Right ventricle myocardium inferior (tissue), 1 donor: ENCODE measurements around the gene DUSP10. TPM values are rescaled to one million over a fixed set of nuclear protein-coding genes. Genes with fewer than 3 reads are reported as not detected.

Experiments used
- ATAC-seq: fragments of 200-7000 bp; cut with Tn5 transposase; one replicate; pipeline ENCODE4 v1.9.1; 2020; ENCODE audit warnings: mild to moderate bottlenecking, moderate library complexity
- DNase-seq: peaks from one replicate; pipeline ENCODE4 v3.0.0; 2021; ENCODE audit errors: missing footprints
- intact Hi-C: fragments of 100-400 bp; cut with DNase I; formaldehyde crosslinking; loops from one replicate; pipeline ENCODE4 v1.11.0; 2022
- total RNA-seq: library from RNA; stranded (reverse); fragmentation: NEBNext Ultra II Directional; extraction: Animal tissue kit (Norgen Biotek cat#: 25700); gene quantifications from one replicate; pipeline ENCODE4 v1.2.1, GENCODE V29; 2021
- donor health status: DM: no; HTN: yes; CAD: no; lungs with severe emphysema.

Gene DUSP10
- total RNA-seq, 1 donor from 2014 or later, result 3.2 TPM

DNA sequence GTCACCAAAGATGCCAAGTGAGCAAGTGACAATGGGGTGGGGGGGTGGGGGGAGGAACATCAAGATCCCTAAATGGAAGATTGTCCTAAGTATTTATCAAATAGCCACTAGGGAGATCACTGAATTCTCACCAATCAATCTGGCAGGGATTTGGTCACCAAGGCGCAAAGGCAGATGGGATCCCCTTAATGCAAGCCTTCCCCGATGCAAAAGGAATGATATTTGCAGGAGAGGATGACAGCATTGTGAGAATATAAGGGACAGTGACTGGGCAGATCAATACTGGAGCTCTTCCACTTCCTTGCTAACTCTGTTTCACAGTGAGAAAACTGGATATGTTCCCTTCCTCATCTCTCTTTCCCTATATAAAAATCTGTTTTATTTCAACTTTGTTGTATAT lies 40.9 kb downstream of the DUSP10 start:
- DNase-seq, result no peak
- no peak for ATAC-seq
- intact Hi-C loops, result no loop called here

DNA sequence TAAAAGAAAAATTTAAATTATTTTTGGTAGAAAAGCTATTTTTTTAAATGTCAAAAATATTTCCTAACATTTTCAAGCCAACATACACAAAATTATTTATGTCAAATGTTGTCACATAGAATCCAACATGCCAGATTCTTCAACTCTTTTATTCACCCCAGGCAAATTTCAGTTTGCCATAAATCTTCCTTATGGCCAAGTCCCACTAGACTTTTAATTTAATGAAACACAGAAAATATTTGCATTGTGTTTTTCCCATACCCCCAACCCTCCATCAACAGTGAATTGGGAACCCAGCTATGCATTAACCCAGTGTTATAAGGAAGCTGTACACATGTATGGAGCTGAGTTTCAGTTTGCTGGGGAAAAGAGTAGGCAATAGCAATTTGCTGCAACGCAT lies 41.4 kb downstream of the DUSP10 start:
- DNase-seq, result no peak
- ATAC-seq, result no peak
- intact Hi-C loops, result no loop called here

DNA sequence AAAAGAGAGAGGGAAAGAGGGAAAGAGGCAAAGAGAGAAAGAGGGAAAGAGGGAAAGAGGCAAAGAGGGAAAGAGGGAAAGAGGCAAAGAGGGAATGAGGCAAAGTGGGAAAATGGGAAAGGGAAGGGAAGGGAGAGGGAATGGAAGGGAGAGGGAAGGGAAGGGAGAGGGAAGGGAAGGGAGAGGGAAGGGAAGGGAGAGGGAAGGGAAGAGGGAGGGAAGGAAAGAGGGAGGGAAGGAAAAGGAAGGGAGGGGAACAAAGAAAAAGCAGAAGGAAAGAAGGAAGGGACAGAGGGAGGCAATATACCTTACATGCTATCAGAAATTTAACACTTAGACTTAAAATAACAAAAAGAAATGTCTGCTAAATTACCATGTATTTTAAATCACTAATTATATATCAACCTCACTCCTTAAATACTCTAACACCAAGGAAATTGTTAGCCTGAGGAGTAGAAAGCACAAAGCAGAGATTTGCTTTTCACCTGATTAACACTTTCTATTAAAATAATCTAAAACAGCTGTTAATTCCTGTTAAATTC lies 41.8 kb downstream of the DUSP10 start:
- intact Hi-C loops, result no loop called here
- no peak for ATAC-seq
- DNase-seq, result no peak

GRCh38 chr1:221699577-221699976 lies 42.3 kb downstream of the DUSP10 start:
- DNase-seq (no peak), ATAC-seq (no peak)
- intact Hi-C loops, result no loop called here

GRCh38 chr1:221698579-221699349 lies 43.1 kb downstream of the DUSP10 start:
- intact Hi-C loops, result no loop called here
- DNase-seq (no peak), ATAC-seq (peak; percentile 20)

DNA sequence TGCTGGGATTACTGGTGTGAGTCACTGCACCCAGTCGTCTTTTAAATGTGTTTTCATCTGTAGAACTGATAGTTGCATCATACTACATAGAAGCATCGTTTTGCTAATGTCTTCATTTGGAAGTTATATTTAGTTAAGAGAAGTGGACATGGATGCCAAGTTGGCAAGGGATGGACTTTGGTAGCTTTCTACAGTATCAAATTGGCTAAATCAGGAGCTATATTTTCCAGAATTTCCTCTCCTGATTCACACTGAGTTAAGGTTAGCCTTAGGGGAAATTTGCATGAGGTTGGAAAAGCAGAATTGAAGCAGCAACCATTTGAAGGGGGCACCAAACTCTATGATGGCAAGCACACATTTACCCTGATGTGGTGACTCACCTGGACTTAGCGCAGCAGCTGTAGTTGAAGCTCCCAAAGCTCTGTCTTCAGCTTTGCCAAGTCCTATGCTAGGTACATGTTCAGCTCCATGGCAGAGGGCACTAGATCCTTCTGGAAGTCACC lies 43.9 kb downstream of the DUSP10 start:
- intact Hi-C loops, result no loop called here
- DNase-seq, result no peak
- no peak for ATAC-seq

GRCh38 chr1:221696718-221697461 lies 45.0 kb downstream of the DUSP10 start:
- no peak for DNase-seq
- intact Hi-C loops, result no loop called here
- ATAC-seq, result no peak

DNA sequence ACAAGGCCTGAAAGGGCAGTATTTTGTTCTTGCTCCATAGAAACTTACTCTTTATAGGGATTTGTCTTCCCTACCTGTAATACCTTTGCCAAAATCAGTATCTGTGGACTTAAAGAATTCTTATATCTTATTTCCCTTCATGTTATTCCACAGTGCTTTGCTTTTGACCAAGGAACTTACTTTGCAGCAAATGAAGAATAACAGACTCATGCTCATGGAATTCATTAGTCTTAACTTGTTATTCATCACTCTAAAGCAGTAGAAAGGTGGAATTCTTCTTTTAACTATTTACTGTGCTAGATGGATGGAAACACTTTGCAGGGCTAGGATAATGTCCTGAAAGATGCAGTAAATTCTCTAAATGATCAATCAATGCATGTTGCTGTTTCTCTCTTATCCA lies 45.9 kb downstream of the DUSP10 start:
- DNase-seq (no peak), ATAC-seq (no peak)
- intact Hi-C loops, result no loop called here

- DNase-seq (no peak), ATAC-seq (no peak)
- intact Hi-C loops, result no loop called here
These were observed 46.6 kb downstream of the DUSP10 start for GRCh38 chr1:221695301-221695700.

- intact Hi-C loops, result no loop called here
- no peak for DNase-seq
- no peak for ATAC-seq
These were observed 47.8 kb downstream of the DUSP10 start for GRCh38 chr1:221694109-221694508.

- ATAC-seq (no peak), DNase-seq (no peak)
- intact Hi-C loops, result no loop called here
These were observed 48.8 kb downstream of the DUSP10 start for GRCh38 chr1:221693087-221693486.

- ATAC-seq (no peak), DNase-seq (no peak)
- intact Hi-C loops, result no loop called here
These were observed 49.2 kb downstream of the DUSP10 start for GRCh38 chr1:221692643-221693042.

GRCh38 chr1:221691261-221691660 lies 50.6 kb downstream of the DUSP10 start:
- intact Hi-C loops, result no loop called here
- no peak for ATAC-seq
- no peak for DNase-seq

DNA sequence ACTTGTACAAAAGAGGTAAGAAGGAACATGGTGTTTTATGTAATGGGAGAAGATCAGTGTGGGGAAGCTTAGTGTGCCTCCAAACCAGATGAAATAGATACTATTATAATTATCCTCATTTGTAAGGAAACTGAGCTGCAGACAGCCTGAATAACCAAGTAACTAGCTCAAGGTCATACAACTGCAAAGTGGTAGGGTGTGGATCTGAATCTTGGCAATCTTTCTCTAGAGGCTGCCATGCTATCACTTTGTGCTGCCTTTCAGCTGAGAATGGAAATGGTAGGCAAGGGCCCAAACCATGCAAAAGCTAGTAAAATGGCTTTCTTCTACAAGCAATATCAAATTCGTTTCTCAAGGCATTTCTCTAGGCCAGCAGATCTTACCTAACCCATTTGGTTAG lies 51.0 kb downstream of the DUSP10 start:
- intact Hi-C loops, result no loop called here
- ATAC-seq, result no peak
- DNase-seq, result no peak

- no peak for ATAC-seq
- intact Hi-C loops, result no loop called here
- no peak for DNase-seq
These were observed 52.8 kb downstream of the DUSP10 start for GRCh38 chr1:221689138-221689537.

- intact Hi-C loops, result no loop called here
- ATAC-seq, result no peak
These were observed 53.4 kb downstream of the DUSP10 start for GRCh38 chr1:221688488-221688843.

DNA sequence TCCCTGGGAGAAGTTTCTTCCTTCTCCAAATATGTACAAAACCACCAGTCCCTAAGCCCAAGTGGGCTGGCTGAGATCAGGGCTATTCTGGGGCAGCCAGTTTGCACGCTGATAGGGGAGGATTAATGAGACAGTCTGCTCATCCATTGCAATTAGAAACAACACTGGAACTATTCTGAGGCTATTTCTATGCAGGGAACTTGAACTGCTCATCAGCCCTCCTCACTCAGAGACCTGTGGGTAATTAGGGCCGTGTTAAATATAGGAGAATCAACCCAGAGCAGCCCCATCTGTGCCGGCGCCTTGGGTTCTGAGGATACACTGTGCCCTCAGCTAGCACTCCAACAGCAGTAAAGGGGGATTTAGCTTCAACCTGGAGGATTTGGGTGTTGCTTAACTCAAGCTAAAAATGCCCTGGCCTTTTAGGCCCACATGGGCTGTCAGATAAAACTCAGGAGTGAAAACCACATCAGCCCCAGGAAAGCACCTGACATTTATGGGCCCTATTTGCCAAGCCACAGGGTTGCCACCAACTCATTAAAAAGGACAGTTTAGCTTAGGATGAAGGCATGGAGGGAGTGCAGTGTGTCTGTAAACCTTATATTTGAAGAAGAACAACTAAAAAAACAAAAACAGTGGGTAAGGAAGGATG lies 53.9 kb downstream of the DUSP10 start:
- intact Hi-C loops, result no loop called here
- ATAC-seq, result no peak

More at GRCh38 chr1:221688488-221688843, 53.4 kb downstream of the DUSP10 start:
- DNase-seq, result no peak

GRCh38 chr1:221683681-221684080 lies 58.2 kb downstream of the DUSP10 start:
- ATAC-seq, result no peak
- intact Hi-C loops, result no loop called here
- DNase-seq, result no peak

More for the DNA sequence above, 53.9 kb downstream of the DUSP10 start:
- no peak for DNase-seq

DNA sequence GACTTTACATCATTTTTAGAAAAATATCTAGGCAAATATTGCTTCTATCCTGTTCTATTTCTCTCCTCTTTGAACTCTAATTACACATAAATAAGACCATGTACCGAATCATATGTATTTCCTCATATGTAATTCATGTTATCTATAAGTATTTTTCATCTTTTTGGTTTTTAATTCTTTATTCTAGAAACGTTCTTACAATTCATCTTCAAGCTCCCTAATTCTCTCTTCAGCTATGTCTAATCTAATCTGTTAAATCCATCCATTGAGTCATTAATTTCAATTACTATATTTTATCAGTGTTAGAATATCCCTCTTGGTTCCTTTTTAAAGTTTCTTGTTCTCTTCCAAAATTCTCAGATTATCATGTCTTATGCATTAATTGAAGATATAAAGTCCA lies 61.8 kb downstream of the DUSP10 start:
- intact Hi-C loops, result no loop called here
- ATAC-seq, result no peak
- DNase-seq, result no peak

DNA sequence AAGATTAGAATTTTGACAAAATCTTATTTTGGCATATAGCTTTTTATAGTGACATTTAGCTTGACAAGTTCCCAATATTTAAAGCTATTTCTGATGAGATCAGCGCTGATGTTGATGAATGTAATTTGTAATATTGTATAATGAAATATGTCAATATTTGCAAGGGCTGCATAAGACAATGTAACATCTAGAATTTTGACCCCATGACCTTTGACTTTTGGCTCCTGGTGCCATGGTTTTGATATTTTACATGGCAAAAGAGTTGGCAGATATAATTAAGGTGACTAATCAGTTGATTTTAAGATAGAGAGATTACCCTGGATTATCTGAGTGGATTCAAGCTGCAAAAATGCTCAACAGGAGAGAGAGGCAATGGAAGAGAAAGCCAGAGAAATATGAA lies 63.9 kb downstream of the DUSP10 start:
- intact Hi-C loops, result no loop called here
- DNase-seq (no peak), ATAC-seq (no peak)
